Esophagus muscularis mucosa (tissue), 2 donors: ENCODE data around the gene SLC35A1.

Source experiments
- EP300 ChIP-seq: sonication (generic); formaldehyde crosslinking; IDR thresholded peaks from one replicate; pipeline ENCODE4 v1.6.1; 2017; ENCODE audit warnings: antibody characterized with exemption
- POLR2A ChIP-seq: fragments of 450-650 bp; IDR thresholded peaks from one replicate; pipeline ENCODE4 v1.6.1; 2017; ENCODE audit warnings: antibody characterized with exemption, moderate library complexity, mild to moderate bottlenecking, low read depth

GRCh38 chr6:87498048-87498447 lies 25.3 kb downstream of the SLC35A1 start:
- TF ChIP-seq EP300: no peak
- no peak for TF ChIP-seq POLR2A
